AG09309 (cell line): ENCODE measurements around the gene PHF21A.
A peak's percentile ranks its signal among the peaks of the same experiment; 100 is the strongest.

Experiments used
- DNase-seq: peaks from one replicate; pipeline ENCODE4 v3.0.0-alpha.2; 2010; ENCODE audit warnings: low read depth
- H3K4me3 ChIP-seq: 2 replicates; pipeline ENCODE4 v1.5.1; 2011; ENCODE audit warnings: mild to moderate bottlenecking, low read depth, low read length, moderate library complexity; ENCODE audit not compliant: control insufficient read depth
- CTCF ChIP-seq: IDR thresholded peaks from 2 replicates; pipeline ENCODE4 v1.5.1; 2011; ENCODE audit warnings: mild to moderate bottlenecking, low read depth, low read length, inconsistent platforms; ENCODE audit not compliant: insufficient read depth, control insufficient read depth; ENCODE audit errors: missing control alignments

The PHF21A gene

GRCh38 chr11:46036969-46037368 is 84.3 kb downstream of the PHF21A start:
- H3K4me3 ChIP-seq: no peak overlapping the region
- no peak for TF ChIP-seq CTCF
- DNase-seq: no peak

- H3K4me3 ChIP-seq: no peak overlapping the region
- no peak for TF ChIP-seq CTCF
- no peak for DNase-seq
Measured at GRCh38 chr11:46036009-46036408, 85.2 kb downstream of the PHF21A start.

- TF ChIP-seq CTCF: no peak
- H3K4me3 ChIP-seq: no peak overlapping the region
- DNase-seq: no peak
Measured at GRCh38 chr11:46034041-46034440, 87.2 kb downstream of the PHF21A start.

GRCh38 chr11:46026606-46027293 is 94.5 kb downstream of the PHF21A start:
- no peak for TF ChIP-seq CTCF
- H3K4me3 ChIP-seq: no peak overlapping the region
- peak; percentile 34 for DNase-seq

- no peak for TF ChIP-seq CTCF
- DNase-seq: no peak
- no peak overlapping the region for H3K4me3 ChIP-seq
Measured at GRCh38 chr11:46020084-46020599, 101.1 kb downstream of the PHF21A start.

- no peak for TF ChIP-seq CTCF
Measured at GRCh38 chr11:46018651-46019050, 102.6 kb downstream of the PHF21A start.

More at GRCh38 chr11:46018651-46019050, 102.6 kb downstream of the PHF21A start:
- no peak for DNase-seq
- no peak overlapping the region for H3K4me3 ChIP-seq
